ENCODE results near the gene UBE2E1. TPM values are rescaled to one million over a fixed set of nuclear protein-coding genes. Genes with fewer than 3 reads are reported as not detected.

Gene UBE2E1
- total and polyA plus RNA-seq, 2 experiments from 2014 or later, result 39.9 to 120 TPM

GRCh38 chr3:23861689-23862088 lies 55.9 kb downstream of the UBE2E1 start:
- H3K4me1 ChIP-seq (ENCODE audit: insufficient read depth), result peaks cover 46% of the 10 kb centered on the region
- no peak overlapping the region for H3K27ac Mint-ChIP-seq
- H3K9me3 Mint-ChIP-seq, result no peaks in the 10 kb centered on the region
- no peak overlapping the region for H3K4me3 Mint-ChIP-seq
- H3K36me3 ChIP-seq (ENCODE audit: insufficient read depth), result no peaks in the 10 kb centered on the region
- no peaks in the 10 kb centered on the region for H3K9me2 ChIP-seq (ENCODE audit: insufficient read depth)
- H3K4me3 ChIP-seq, result no peak overlapping the region
- ATAC-seq, result no peak
- no peak overlapping the region for H3K27ac ChIP-seq (ENCODE audit: low read depth)
- peaks cover 36% of the 10 kb centered on the region for H4K20me1 ChIP-seq (replicated peaks; ENCODE audit: insufficient read depth)
- no peaks in the 10 kb centered on the region for H3K27me3 ChIP-seq (ENCODE audit: insufficient read depth)
- H3K4me1 Mint-ChIP-seq, result peaks cover 69% of the 10 kb centered on the region
- peaks cover 10% of the 10 kb centered on the region; the same call in 1 of the 2 replicates for H3F3A ChIP-seq (replicated peaks; ENCODE audit: low read depth)
- DNase-seq (ENCODE audit: low spot score), result no peak
- H2AFZ ChIP-seq, result no peak overlapping the region
- no peak overlapping the region for H3K4me2 ChIP-seq
- TF ChIP-seq EZH2 (IDR thresholded peaks at IDR 0.05; ENCODE audit: low read depth, unreplicated experiment) (no peak), ZNF114 (CRISPR knock-in tag; IDR thresholded peaks at IDR 0.05) (no peak), JUNB (IDR thresholded peaks at IDR 0.05; ENCODE audit: unreplicated experiment) (no peak), EZH2phosphoT487 (IDR thresholded peaks at IDR 0.05; ENCODE audit: unreplicated experiment) (no peak), CREB1 (CRISPR knock-in tag; IDR thresholded peaks at IDR 0.05; ENCODE audit: low read depth) (no peak), REST (IDR thresholded peaks at IDR 0.05; ENCODE audit: unreplicated experiment) (no peak), STAT1 (IDR thresholded peaks at IDR 0.05; ENCODE audit: unreplicated experiment) (no peak), POLR2AphosphoS5 (IDR thresholded peaks at IDR 0.05; ENCODE audit: low read depth) (no peak), ZNF331 (CRISPR knock-in tag; IDR thresholded peaks at IDR 0.05; ENCODE audit: low read depth) (no peak), ZNF462 (CRISPR knock-in tag; IDR thresholded peaks at IDR 0.05) (no peak), NANOG (IDR thresholded peaks at IDR 0.05; ENCODE audit: borderline replicate concordance) (no peak)
- TF ChIP-seq, protein P1, sequence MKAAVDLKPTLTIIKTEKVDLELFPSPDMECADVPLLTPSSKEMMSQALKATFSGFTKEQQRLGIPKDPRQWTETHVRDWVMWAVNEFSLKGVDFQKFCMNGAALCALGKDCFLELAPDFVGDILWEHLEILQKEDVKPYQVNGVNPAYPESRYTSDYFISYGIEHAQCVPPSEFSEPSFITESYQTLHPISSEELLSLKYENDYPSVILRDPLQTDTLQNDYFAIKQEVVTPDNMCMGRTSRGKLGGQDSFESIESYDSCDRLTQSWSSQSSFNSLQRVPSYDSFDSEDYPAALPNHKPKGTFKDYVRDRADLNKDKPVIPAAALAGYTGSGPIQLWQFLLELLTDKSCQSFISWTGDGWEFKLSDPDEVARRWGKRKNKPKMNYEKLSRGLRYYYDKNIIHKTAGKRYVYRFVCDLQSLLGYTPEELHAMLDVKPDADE (IDR thresholded peaks at IDR 0.05), result no peak
- TF ChIP-seq, protein P2, sequence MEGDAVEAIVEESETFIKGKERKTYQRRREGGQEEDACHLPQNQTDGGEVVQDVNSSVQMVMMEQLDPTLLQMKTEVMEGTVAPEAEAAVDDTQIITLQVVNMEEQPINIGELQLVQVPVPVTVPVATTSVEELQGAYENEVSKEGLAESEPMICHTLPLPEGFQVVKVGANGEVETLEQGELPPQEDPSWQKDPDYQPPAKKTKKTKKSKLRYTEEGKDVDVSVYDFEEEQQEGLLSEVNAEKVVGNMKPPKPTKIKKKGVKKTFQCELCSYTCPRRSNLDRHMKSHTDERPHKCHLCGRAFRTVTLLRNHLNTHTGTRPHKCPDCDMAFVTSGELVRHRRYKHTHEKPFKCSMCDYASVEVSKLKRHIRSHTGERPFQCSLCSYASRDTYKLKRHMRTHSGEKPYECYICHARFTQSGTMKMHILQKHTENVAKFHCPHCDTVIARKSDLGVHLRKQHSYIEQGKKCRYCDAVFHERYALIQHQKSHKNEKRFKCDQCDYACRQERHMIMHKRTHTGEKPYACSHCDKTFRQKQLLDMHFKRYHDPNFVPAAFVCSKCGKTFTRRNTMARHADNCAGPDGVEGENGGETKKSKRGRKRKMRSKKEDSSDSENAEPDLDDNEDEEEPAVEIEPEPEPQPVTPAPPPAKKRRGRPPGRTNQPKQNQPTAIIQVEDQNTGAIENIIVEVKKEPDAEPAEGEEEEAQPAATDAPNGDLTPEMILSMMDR (conservative IDR thresholded peaks at IDR 0.05; ENCODE audit: low read depth in 2 of 2), result no peak
- H3K36me3 Mint-ChIP-seq (ENCODE audit: low read depth), result peaks cover 11% of the 10 kb centered on the region; the same call in 1 of the 3 replicates
- H3K79me2 ChIP-seq (replicated peaks; ENCODE audit: insufficient read depth), result peaks cover 98% of the 10 kb centered on the region
- H3K27me3 Mint-ChIP-seq (ENCODE audit: insufficient read depth, low read depth, poor library complexity), result peaks cover 4% of the 10 kb centered on the region

Data from GM23338 (cell line).